GM18498 (cell line): Measurements from ENCODE around the gene FBXL17.

Experiments
- ATAC-seq: cut with Tn5 transposase; IDR thresholded peaks from one replicate; pipeline ENCODE4 v1.9.1; 2021; ENCODE audit warnings: mild to moderate bottlenecking, moderate library complexity; ENCODE audit not compliant: unreplicated experiment

Gene FBXL17

GRCh38 chr5:108255468-108255867, 126.4 kb downstream of the FBXL17 start:
- ATAC-seq, result no peak

- no peak for ATAC-seq
These were observed 130.5 kb downstream of the FBXL17 start for GRCh38 chr5:108251350-108251749.

GRCh38 chr5:108249785-108250426, 132.0 kb downstream of the FBXL17 start:
- no peak for ATAC-seq

GRCh38 chr5:108249095-108249784, 132.7 kb downstream of the FBXL17 start:
- ATAC-seq, result no peak

GRCh38 chr5:108238936-108239887, 142.7 kb downstream of the FBXL17 start:
- ATAC-seq, result no peak

- no peak for ATAC-seq
These were observed 143.4 kb downstream of the FBXL17 start for GRCh38 chr5:108238461-108238860.

- no peak for ATAC-seq
These were observed 148.2 kb downstream of the FBXL17 start for GRCh38 chr5:108233617-108234155.

- no peak for ATAC-seq
These were observed 149.1 kb downstream of the FBXL17 start for GRCh38 chr5:108232805-108233204.

GRCh38 chr5:108222011-108222410, 159.9 kb downstream of the FBXL17 start:
- no peak for ATAC-seq

- no peak for ATAC-seq
These were observed 161.1 kb downstream of the FBXL17 start for GRCh38 chr5:108220834-108221233.

GRCh38 chr5:108216890-108217289, 165.0 kb downstream of the FBXL17 start:
- ATAC-seq, result no peak

GRCh38 chr5:108214857-108215256, 167.0 kb downstream of the FBXL17 start:
- ATAC-seq, result no peak

GRCh38 chr5:108212775-108213346, 169.0 kb downstream of the FBXL17 start:
- ATAC-seq, result no peak

GRCh38 chr5:108206707-108207106, 175.2 kb downstream of the FBXL17 start:
- ATAC-seq, result no peak

- ATAC-seq, result no peak
These were observed 180.2 kb downstream of the FBXL17 start for GRCh38 chr5:108201721-108202120.

- no peak for ATAC-seq
These were observed 185.6 kb downstream of the FBXL17 start for GRCh38 chr5:108196276-108196675.

GRCh38 chr5:108193021-108193795, 188.7 kb downstream of the FBXL17 start:
- no peak for ATAC-seq

GRCh38 chr5:108184940-108185339, 197.0 kb downstream of the FBXL17 start:
- no peak for ATAC-seq

GRCh38 chr5:108181975-108182374, 199.9 kb downstream of the FBXL17 start:
- ATAC-seq, result no peak

GRCh38 chr5:108174286-108174685, 207.6 kb downstream of the FBXL17 start:
- no peak for ATAC-seq
